Activated CD4-positive, alpha-beta memory T cell treated with anti-CD3 and anti-CD28 coated beads for 36 hours (primary cell): ENCODE results near the gene ATP8A1. TPM values are rescaled to one million over a fixed set of nuclear protein-coding genes. Genes with fewer than 3 reads are reported as not detected.

Experiments
- CTCF ChIA-PET: fragments of 350-600 bp; sonication (Branson Sonifier 250); formaldehyde crosslinking; loops from one replicate; lab custom pipeline; 2021; ENCODE audit warnings: antibody characterized with exemption, inconsistent platforms; lab: Charles Lee
- POLR2A ChIA-PET: fragments of 350-600 bp; sonication (Branson Sonifier 250); formaldehyde crosslinking; loops from one replicate; lab custom pipeline; 2021; ENCODE audit warnings: antibody characterized with exemption; lab: Charles Lee
- DNase-seq: peaks from one replicate; pipeline ENCODE4 v3.0.0-alpha.2; 2020
- H3K27ac Mint-ChIP-seq: one replicate; pipeline ENCODE4 v1.8.0; 2021; ENCODE audit warnings: mixed read lengths
- H3K27me3 Mint-ChIP-seq: one replicate; pipeline ENCODE4 v1.8.0; 2021; ENCODE audit warnings: mixed read lengths
- H3K36me3 Mint-ChIP-seq: one replicate; pipeline ENCODE4 v1.8.0; 2021; ENCODE audit warnings: mixed read lengths
- H3K4me1 Mint-ChIP-seq: one replicate; pipeline ENCODE4 v1.8.0; 2021; ENCODE audit warnings: low read depth, mixed read lengths
- H3K4me3 Mint-ChIP-seq: one replicate; pipeline ENCODE4 v1.8.0; 2021; ENCODE audit warnings: mild to moderate bottlenecking, mixed read lengths
- H3K9me3 Mint-ChIP-seq: one replicate; pipeline ENCODE4 v1.8.0; 2021; ENCODE audit warnings: mixed read lengths
- intact Hi-C: fragments of 100-400 bp; cut with micrococcal nuclease; formaldehyde crosslinking; loops from one replicate; pipeline ENCODE4 v1.15.1; 2023
- total RNA-seq, 2 experiments: library from RNA; stranded (reverse); gene quantifications; one replicate each; pipeline ENCODE4 v1.2.3, GENCODE V29; 2021

ATP8A1 gene
- total RNA-seq, 2 experiments from 2014 or later = 23.9 to 24.0 TPM

DNA sequence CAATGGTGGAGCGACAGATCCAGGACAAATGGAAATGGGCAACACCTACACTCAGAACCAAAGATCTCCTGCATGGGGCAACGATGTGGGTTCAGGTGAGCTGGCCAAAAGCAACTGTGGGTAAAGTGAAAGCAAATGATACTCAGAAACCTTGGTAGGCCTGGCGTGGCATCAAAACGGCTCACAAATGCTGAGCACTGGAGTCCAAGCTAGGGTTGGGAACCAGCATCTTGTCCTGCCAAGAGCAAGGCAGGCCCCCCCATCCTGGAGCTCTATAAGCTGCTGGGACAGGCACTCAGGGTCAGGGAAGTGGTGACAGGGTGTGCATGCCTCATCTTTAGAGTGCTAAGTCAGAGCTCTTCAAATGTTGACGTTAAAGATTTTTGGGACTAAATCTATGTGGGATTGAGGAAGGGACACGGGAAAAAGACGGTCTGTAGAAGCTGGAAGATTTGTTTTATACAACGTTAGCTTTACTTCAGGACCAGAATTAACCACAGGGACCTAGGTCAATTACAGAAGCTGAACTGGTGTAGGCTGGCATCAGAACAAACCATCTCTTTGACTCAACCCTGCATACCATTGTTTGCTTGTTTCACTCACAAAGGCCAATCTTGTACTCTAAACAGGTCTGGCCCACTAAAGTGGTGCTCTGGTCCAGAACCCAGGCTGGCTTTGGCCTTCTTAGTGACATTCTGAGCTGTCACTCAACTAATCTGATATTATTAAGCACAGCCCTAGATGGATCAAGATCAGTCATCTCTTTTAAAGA is 10.7 kb downstream of the ATP8A1 start:
- Mint-ChIP-seq H3K4me1 (peaks cover 39% of the 10 kb centered on the region), H3K27me3 (no peaks in the 10 kb centered on the region), H3K9me3 (peaks cover 6% of the 10 kb centered on the region), H3K4me3 (no peak overlapping the region), H3K36me3 (peaks cover 5% of the 10 kb centered on the region), H3K27ac (no peak overlapping the region)
- ChIA-PET POLR2A (no interaction called here), CTCF (no interaction called here)
- no peak for DNase-seq
- intact Hi-C loops = no loop called here

DNA sequence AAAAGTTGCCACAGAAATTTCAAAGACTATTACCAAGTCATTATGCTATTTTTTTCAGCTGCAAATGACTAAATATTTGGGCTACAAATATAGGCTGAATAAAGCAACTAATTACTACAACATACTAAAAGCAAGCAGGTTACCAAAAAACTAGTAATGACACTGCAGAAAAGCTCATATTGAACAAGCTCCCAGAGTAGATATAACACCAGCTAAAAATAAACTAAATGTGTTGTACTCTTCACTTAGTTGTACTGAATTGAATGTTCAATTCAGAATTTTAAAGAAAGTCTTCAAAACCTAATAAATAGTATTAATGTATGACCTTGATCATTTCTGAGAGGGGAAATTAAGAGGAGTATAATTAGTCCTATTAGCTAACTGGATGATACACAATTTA is 12.0 kb downstream of the ATP8A1 start:
- Mint-ChIP-seq H3K4me3 (no peak overlapping the region), H3K9me3 (no peaks in the 10 kb centered on the region), H3K36me3 (peaks cover 3% of the 10 kb centered on the region), H3K4me1 (peaks cover 45% of the 10 kb centered on the region), H3K27me3 (no peaks in the 10 kb centered on the region), H3K27ac (no peak overlapping the region)
- no peak for DNase-seq
- POLR2A ChIA-PET = no interaction called here
- intact Hi-C loops = no loop called here
- CTCF ChIA-PET = interaction anchor here (0.7 kb wide), 1 partner anchor 11 kb away, joined by 3 read pairs; no protein-coding TSS in a partner anchor

DNA sequence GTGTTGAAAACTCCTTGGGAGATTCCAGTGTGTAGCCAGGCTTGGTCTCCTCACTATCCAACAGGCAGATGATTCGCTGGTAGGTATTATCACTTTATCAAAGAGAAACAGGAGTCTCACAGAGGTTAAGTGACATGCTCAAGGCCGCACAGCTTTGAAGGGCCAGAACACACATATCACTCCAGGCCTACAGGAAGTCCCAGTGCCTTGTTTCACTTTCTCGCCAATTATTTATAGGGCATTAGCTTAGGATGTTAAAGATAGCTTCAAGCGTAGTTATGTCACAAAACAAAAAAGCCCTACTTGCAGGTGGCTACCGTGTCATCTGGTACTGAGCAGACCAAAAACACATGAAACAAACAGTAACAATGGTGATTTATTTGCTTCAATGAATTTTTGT is 13.2 kb downstream of the ATP8A1 start:
- DNase-seq = no peak
- POLR2A ChIA-PET = no interaction called here
- peaks cover 3% of the 10 kb centered on the region for H3K36me3 Mint-ChIP-seq

DNA sequence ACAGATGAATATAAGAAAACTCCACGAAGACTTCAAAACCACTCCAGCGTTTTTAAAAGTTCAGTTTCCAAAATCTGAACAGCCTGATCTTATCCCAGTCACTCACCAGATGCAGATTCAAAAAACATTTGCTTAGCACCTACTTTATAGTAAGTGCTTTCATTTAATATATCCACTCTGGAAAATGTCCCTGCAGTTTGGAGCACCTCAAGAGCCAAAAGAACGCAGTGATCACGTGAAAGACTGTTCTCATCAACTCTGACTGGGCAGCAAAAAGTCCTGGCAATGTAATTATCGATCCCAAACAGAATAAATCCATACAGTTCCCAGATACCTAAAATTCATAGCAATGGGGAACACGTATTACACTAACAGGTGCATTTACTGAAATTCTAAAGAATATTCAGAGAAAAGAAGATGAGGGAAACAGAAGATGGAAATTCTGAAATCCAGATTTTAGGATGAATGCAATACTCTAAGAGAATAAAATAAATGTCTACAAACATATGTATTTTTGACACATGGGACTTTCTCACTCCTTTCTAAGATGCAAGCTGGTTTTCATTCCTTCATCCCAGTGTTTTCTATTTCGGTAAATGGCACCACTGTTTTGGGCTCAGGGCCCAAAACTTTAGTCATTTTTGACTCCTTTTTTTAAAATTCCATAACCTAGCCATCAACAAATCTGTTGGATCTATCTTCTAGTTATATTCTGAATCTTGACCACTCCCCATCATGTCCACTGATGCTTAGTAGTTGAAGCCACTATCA is 13.9 kb downstream of the ATP8A1 start:
- ChIA-PET POLR2A (interaction anchor here (1.3 to 2.3 kb wide), 2 partner anchors 11 to 13 kb away, joined by 5 to 8 read pairs; partner anchors contain the start of gene ATP8A1), CTCF (no interaction called here)
- Mint-ChIP-seq H3K36me3 (peaks cover 3% of the 10 kb centered on the region), H3K4me1 (peaks cover 58% of the 10 kb centered on the region), H3K9me3 (no peaks in the 10 kb centered on the region), H3K27me3 (no peaks in the 10 kb centered on the region), H3K4me3 (no peak overlapping the region), H3K27ac (no peak overlapping the region)
- intact Hi-C loops = loop anchor here (1.0 kb wide), 1 partner anchor 11 kb away; no protein-coding TSS in a partner anchor
- no peak for DNase-seq

More for the DNA sequence above, 13.2 kb downstream of the ATP8A1 start:
- H3K27ac Mint-ChIP-seq = no peak overlapping the region
- H3K4me1 Mint-ChIP-seq = peaks cover 56% of the 10 kb centered on the region
- H3K4me3 Mint-ChIP-seq = no peak overlapping the region
- no peaks in the 10 kb centered on the region for H3K27me3 Mint-ChIP-seq
- CTCF ChIA-PET = no interaction called here
- intact Hi-C loops = no loop called here
- no peaks in the 10 kb centered on the region for H3K9me3 Mint-ChIP-seq

DNA sequence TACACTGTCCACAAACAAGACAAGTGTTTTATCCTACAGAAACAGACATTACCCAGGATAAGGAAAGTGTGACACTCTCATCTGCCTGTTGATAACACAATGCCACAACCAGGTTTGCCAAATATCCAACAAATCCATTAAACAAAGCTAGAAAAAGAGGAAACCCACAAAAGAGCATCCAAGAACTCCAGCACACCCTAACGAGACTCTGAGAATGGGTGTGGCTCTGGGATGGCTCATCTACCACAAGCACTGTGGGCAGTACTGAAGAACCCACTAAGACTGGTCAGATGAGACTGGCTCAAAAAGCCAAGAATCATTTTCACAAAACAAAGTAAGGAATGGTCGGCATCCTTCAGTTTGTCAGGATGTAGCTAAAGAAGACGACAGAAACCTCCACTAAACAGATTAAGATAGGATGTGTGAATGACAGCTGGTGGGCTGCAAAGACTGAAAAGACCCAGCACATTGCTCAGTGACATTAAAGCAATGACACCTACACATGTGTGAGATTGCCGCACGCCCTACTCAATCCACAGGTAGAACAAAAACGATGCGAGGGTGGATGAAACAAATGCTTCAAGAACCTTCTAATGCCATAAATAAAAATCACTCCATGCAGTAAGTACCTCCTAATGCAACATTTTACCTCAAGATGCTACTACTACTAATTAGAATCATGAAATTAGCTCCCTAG is 14.7 kb downstream of the ATP8A1 start:
- CTCF ChIA-PET = interaction anchor here (1.2 kb wide), 1 partner anchor 15 kb away, joined by 3 read pairs; the partner anchor contains the start of gene ATP8A1
- intact Hi-C loops = loop anchor here (1.0 kb wide), 1 partner anchor 12 kb away; no protein-coding TSS in a partner anchor
- H3K27ac Mint-ChIP-seq = peak overlapping the region; percentile 28
- POLR2A ChIA-PET = interaction anchor here (1.3 to 2.3 kb wide), 2 partner anchors 12 to 14 kb away, joined by 5 to 8 read pairs; partner anchors contain the start of gene ATP8A1
- H3K36me3 Mint-ChIP-seq = peaks cover 3% of the 10 kb centered on the region
- peak; percentile 24 for DNase-seq
- H3K4me3 Mint-ChIP-seq = no peak overlapping the region
- no peaks in the 10 kb centered on the region for H3K9me3 Mint-ChIP-seq
- H3K27me3 Mint-ChIP-seq = no peaks in the 10 kb centered on the region
- H3K4me1 Mint-ChIP-seq = peaks cover 62% of the 10 kb centered on the region

DNA sequence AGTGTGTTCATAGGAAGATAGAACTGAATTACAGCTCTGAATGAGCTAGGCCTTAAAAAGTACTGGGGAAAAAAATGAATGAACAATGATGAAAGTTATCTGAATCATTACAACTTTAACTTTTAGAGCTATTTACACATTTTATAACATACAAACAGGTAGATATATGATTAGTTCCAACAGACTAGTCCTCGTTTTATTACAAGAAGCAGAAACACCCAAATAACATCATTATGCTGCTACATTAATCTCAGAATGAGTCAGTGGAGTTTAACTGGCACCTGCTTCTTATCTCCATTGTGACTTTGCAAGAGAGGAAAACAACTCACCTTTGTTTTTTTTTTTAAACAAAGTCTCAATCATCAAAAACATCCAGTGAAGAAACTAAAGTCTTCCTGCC is 15.2 kb downstream of the ATP8A1 start:
- Mint-ChIP-seq H3K36me3 (peaks cover 3% of the 10 kb centered on the region), H3K27me3 (no peaks in the 10 kb centered on the region), H3K27ac (peak overlapping the region; percentile 28), H3K4me1 (peaks cover 65% of the 10 kb centered on the region), H3K4me3 (no peak overlapping the region), H3K9me3 (no peaks in the 10 kb centered on the region)
- DNase-seq = no peak
- intact Hi-C loops = loop anchor here (1.0 kb wide), 2 partner anchors 13 kb away; no protein-coding TSS in a partner anchor
- ChIA-PET POLR2A (interaction anchor here (1.3 to 2.3 kb wide), 2 partner anchors 13 to 15 kb away, joined by 5 to 8 read pairs; partner anchors contain the start of gene ATP8A1), CTCF (interaction anchor here (1.2 kb wide), 1 partner anchor 15 kb away, joined by 3 read pairs; the partner anchor contains the start of gene ATP8A1)

DNA sequence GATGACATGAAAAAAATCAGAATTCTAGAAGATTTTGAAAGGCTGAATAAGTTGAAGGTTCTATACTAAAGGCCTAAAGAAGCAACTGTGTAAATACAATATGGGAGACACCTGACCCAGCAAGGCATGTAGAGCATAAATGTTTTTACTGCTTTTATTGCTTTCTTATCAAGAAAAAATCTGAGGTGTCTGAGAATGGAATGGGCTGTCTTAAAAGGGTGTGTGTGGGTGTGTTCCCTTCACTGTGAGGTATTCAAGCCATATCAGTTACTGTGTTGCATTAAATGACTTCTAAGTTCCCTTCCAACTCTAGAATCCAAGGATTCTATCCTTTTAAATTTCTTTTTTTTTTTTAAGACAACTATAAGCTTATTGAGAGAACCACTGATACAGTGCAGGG is 15.7 kb downstream of the ATP8A1 start:
- intact Hi-C loops = loop anchor here (1.0 kb wide), 1 partner anchor 13 kb away; no protein-coding TSS in a partner anchor
- Mint-ChIP-seq H3K36me3 (peaks cover 3% of the 10 kb centered on the region), H3K4me1 (peaks cover 69% of the 10 kb centered on the region), H3K27me3 (no peaks in the 10 kb centered on the region), H3K27ac (no peak overlapping the region), H3K9me3 (no peaks in the 10 kb centered on the region), H3K4me3 (no peak overlapping the region)
- DNase-seq = no peak
- ChIA-PET POLR2A (interaction anchor here (2.3 kb wide), 1 partner anchor 15 kb away, joined by 8 read pairs; the partner anchor contains the start of gene ATP8A1), CTCF (interaction anchor here (1.2 kb wide), 1 partner anchor 16 kb away, joined by 3 read pairs; the partner anchor contains the start of gene ATP8A1)

DNA sequence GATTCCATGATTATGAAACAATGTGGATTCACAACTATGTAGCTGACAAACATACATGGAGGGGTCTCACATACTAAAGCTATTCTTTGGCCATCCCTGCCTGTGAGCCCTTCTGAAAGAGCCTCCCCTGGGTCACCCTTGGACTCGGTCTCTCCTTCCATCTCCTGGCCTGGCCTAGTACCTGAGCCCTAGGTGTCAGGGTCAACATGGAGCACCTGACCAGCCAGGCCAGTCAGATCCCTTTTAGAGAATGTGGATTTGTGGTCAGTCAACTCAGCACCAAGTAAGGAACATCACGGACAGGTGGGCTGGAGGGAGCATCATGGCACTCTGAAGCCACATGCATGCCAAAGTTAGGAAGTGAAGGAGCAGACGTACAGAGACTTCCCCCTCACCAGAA is 16.3 kb downstream of the ATP8A1 start:
- Mint-ChIP-seq H3K9me3 (no peaks in the 10 kb centered on the region), H3K27ac (no peak overlapping the region), H3K36me3 (peaks cover 3% of the 10 kb centered on the region), H3K27me3 (no peaks in the 10 kb centered on the region), H3K4me1 (peaks cover 66% of the 10 kb centered on the region), H3K4me3 (no peak overlapping the region)
- no peak for DNase-seq
- ChIA-PET POLR2A (no interaction called here), CTCF (no interaction called here)
- intact Hi-C loops = loop anchor here (1.0 kb wide), 1 partner anchor 12 kb away; no protein-coding TSS in a partner anchor

DNA sequence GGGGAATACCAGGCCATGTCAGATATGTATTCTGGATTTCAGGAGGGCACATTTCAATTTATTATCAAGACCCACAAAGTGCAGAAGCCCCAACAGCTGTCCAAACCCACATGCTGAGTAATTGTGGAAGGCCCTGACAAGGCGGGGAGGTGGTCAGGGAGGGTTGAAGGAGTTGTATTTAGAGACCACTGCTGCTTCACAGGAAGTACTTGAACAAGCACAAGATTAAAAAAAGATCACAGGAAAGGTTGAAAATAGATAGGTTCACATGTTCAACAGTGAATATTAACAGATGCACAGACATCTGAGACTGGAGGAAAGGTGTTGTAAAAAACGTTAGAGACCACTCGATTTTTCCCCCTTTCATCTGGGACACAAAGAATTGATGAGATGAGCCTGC is 17.9 kb downstream of the ATP8A1 start:
- Mint-ChIP-seq H3K36me3 (peaks cover 3% of the 10 kb centered on the region), H3K27ac (no peak overlapping the region), H3K9me3 (no peaks in the 10 kb centered on the region), H3K4me1 (peaks cover 65% of the 10 kb centered on the region), H3K27me3 (no peaks in the 10 kb centered on the region), H3K4me3 (no peak overlapping the region)
- intact Hi-C loops = loop anchor here (2.0 kb wide), 1 partner anchor 34 kb away; no protein-coding TSS in a partner anchor
- ChIA-PET CTCF (no interaction called here), POLR2A (no interaction called here)
- peak; percentile 47 for DNase-seq

DNA sequence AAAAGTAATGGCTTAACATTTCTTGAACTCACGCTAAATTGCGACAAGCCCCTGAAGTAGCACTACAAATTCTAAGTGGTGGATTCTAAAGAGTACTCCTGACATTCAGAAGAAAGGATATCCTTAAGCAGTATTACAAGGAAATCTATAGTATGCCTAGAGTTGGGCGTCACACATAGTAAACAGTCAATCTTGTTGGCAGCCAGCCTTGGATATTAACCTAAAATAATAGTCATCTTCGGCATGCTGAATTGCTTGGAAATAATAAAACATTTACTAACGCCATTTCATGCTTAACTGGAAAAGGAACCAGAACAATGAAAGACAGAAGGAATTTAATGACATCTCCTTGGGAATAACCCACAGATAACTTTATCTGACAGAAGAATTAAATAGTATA is 18.6 kb downstream of the ATP8A1 start:
- no peak overlapping the region for H3K4me3 Mint-ChIP-seq
- no peaks in the 10 kb centered on the region for H3K9me3 Mint-ChIP-seq

DNA sequence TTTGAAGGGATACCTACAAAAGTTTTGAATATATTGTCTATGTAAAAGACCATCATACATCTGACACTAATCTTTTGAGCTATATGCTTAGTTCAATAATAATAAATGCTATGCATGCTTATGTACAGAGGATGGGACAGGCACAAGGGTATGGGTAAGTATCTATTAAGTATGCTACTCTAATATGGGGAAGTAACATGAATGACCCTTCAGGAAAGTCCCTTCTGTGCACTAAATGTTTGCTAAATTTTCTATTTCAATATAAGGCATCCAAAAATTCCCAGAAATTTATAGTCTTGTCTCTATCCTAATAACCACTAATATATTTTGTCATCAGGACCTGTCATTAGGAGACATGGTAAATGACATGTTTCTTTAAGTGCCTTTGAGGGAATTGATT is 19.0 kb downstream of the ATP8A1 start:
- Mint-ChIP-seq H3K27me3 (no peaks in the 10 kb centered on the region), H3K4me1 (peaks cover 67% of the 10 kb centered on the region), H3K9me3 (no peaks in the 10 kb centered on the region), H3K36me3 (peaks cover 3% of the 10 kb centered on the region), H3K4me3 (no peak overlapping the region), H3K27ac (no peak overlapping the region)
- no peak for DNase-seq
- CTCF ChIA-PET = no interaction called here
- POLR2A ChIA-PET = no interaction called here
- intact Hi-C loops = loop anchor here (2.0 kb wide), 1 partner anchor 35 kb away; no protein-coding TSS in a partner anchor

More for the DNA sequence above, 18.6 kb downstream of the ATP8A1 start:
- Mint-ChIP-seq H3K36me3 (peaks cover 3% of the 10 kb centered on the region), H3K27ac (no peak overlapping the region), H3K27me3 (no peaks in the 10 kb centered on the region), H3K4me1 (peaks cover 65% of the 10 kb centered on the region)
- intact Hi-C loops = loop anchor here (2.0 kb wide), 1 partner anchor 34 kb away; no protein-coding TSS in a partner anchor
- no peak for DNase-seq
- CTCF ChIA-PET = no interaction called here
- POLR2A ChIA-PET = no interaction called here
